Measurements from ENCODE around the gene AP1M1.

DNA sequence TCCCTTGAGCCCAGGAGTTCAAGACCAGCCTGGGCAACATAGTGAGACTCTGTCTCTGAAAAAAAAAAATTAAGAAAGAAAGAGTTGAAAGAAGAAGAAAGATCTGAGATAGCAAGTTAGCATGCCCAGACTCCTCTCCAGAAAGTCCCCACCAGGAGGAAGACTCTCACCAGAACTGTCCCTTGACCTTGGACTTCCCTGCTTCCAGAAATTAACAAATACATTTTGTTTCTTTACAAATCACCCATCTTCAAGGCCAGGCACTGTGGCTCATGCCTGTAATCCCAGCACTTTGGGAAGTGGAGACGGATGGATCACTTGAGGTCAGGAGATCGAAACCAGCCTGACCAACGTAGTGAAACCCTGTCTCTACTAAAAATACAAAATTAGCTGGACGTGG is 82.6 kb downstream of the AP1M1 start:
- TF ChIP-seq, protein P1, sequence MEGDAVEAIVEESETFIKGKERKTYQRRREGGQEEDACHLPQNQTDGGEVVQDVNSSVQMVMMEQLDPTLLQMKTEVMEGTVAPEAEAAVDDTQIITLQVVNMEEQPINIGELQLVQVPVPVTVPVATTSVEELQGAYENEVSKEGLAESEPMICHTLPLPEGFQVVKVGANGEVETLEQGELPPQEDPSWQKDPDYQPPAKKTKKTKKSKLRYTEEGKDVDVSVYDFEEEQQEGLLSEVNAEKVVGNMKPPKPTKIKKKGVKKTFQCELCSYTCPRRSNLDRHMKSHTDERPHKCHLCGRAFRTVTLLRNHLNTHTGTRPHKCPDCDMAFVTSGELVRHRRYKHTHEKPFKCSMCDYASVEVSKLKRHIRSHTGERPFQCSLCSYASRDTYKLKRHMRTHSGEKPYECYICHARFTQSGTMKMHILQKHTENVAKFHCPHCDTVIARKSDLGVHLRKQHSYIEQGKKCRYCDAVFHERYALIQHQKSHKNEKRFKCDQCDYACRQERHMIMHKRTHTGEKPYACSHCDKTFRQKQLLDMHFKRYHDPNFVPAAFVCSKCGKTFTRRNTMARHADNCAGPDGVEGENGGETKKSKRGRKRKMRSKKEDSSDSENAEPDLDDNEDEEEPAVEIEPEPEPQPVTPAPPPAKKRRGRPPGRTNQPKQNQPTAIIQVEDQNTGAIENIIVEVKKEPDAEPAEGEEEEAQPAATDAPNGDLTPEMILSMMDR (conservative IDR thresholded peaks at IDR 0.05; ENCODE audit: low read depth, low read length) = no peak
- no peak for TF ChIP-seq POLR2A (IDR thresholded peaks at IDR 0.05; ENCODE audit: low read depth, low read length)
- no peak for TF ChIP-seq CHD1 (IDR thresholded peaks at IDR 0.05; ENCODE audit: low read depth, low read length)
- no peak for TF ChIP-seq RAD21 (IDR thresholded peaks at IDR 0.05; ENCODE audit: low read length)

Measured in IMR-90 (cell line).